Measurements from ENCODE around the gene SERPINB8.

- TF ChIP-seq CTCF (IDR thresholded peaks at IDR 0.05) (no peak), EP300 (IDR thresholded peaks at IDR 0.05) (no peak)
Measured at GRCh38 chr18:64029096-64029495, 59.2 kb downstream of the SERPINB8 start.
